Measurements from ENCODE around the gene MKRN3. TPM values are rescaled to one million over a fixed set of nuclear protein-coding genes. Genes with fewer than 3 reads are reported as not detected.

The MKRN3 gene
- total and polyA plus RNA-seq, 2 experiments from 2014 or later = not detected

- no peak for TF ChIP-seq ZNF462 (CRISPR knock-in tag; IDR thresholded peaks at IDR 0.05)
- no peak for TF ChIP-seq JUNB (IDR thresholded peaks at IDR 0.05; ENCODE audit: unreplicated experiment)
- no peak for TF ChIP-seq STAT1 (IDR thresholded peaks at IDR 0.05; ENCODE audit: unreplicated experiment)
- TF ChIP-seq EZH2phosphoT487 (IDR thresholded peaks at IDR 0.05; ENCODE audit: unreplicated experiment) = no peak
- TF ChIP-seq, protein P1, sequence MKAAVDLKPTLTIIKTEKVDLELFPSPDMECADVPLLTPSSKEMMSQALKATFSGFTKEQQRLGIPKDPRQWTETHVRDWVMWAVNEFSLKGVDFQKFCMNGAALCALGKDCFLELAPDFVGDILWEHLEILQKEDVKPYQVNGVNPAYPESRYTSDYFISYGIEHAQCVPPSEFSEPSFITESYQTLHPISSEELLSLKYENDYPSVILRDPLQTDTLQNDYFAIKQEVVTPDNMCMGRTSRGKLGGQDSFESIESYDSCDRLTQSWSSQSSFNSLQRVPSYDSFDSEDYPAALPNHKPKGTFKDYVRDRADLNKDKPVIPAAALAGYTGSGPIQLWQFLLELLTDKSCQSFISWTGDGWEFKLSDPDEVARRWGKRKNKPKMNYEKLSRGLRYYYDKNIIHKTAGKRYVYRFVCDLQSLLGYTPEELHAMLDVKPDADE (IDR thresholded peaks at IDR 0.05) = no peak
Observed at GRCh38 chr15:23602124-23602523, 36.6 kb downstream of the MKRN3 start (continued).

DNA sequence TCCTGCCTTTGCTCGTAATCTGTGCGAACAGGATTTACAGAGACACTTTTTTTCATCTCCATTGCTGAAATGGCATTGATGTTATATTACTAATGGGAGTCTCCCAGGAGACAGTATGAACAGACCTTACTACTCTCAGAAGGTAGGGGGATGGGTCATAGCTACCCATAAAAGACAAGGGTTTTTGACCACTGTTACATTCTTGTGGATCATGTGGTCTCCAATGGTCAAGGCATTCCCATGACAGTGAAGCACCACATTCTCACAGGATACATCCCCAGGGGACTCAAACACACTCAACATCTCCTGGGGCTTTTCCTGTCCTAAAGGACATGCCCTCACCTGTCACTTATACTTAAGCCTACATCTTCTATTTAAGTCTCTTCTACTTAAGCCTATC is 40.8 kb downstream of the MKRN3 start:
- no peaks in the 10 kb centered on the region for H4K20me1 ChIP-seq (replicated peaks; ENCODE audit: insufficient read depth)
- H3K4me1 ChIP-seq (ENCODE audit: insufficient read depth) = no peaks in the 10 kb centered on the region
- no peaks in the 10 kb centered on the region for H3K79me2 ChIP-seq (replicated peaks; ENCODE audit: insufficient read depth)
- H3K27me3 Mint-ChIP-seq (ENCODE audit: insufficient read depth, low read depth, poor library complexity) = no peaks in the 10 kb centered on the region
- H3K36me3 ChIP-seq (ENCODE audit: insufficient read depth) = no peaks in the 10 kb centered on the region
- H2AFZ ChIP-seq = no peak overlapping the region
- peaks cover 84% of the 10 kb centered on the region for H3K9me3 Mint-ChIP-seq
- H3K9me2 ChIP-seq (ENCODE audit: insufficient read depth) = 0 out of 2 replicates have a peak, but pooled peaks cover 7% of the 10 kb centered on the region
- no peaks in the 10 kb centered on the region for H3K36me3 Mint-ChIP-seq (ENCODE audit: low read depth)
- DNase-seq (ENCODE audit: low spot score) (no peak), ATAC-seq (no peak)
- no peak overlapping the region for H3K4me2 ChIP-seq
- no peak overlapping the region for H3K27ac Mint-ChIP-seq
- no peaks in the 10 kb centered on the region for H3F3A ChIP-seq (replicated peaks; ENCODE audit: low read depth)
- TF ChIP-seq POLR2AphosphoS5 (IDR thresholded peaks at IDR 0.05; ENCODE audit: low read depth) = no peak
- TF ChIP-seq NANOG (IDR thresholded peaks at IDR 0.05; ENCODE audit: borderline replicate concordance) = no peak
- no peak for TF ChIP-seq JUNB (IDR thresholded peaks at IDR 0.05; ENCODE audit: unreplicated experiment)
- no peak for TF ChIP-seq CREB1 (CRISPR knock-in tag; IDR thresholded peaks at IDR 0.05; ENCODE audit: low read depth)
- TF ChIP-seq STAT1 (IDR thresholded peaks at IDR 0.05; ENCODE audit: unreplicated experiment) = no peak
- TF ChIP-seq ZNF462 (CRISPR knock-in tag; IDR thresholded peaks at IDR 0.05) = no peak
- no peak for TF ChIP-seq EZH2phosphoT487 (IDR thresholded peaks at IDR 0.05; ENCODE audit: unreplicated experiment)
- no peaks in the 10 kb centered on the region for H3K4me1 Mint-ChIP-seq
- H3K27me3 ChIP-seq (ENCODE audit: insufficient read depth) = no peaks in the 10 kb centered on the region
- no peak overlapping the region for H3K27ac ChIP-seq (ENCODE audit: low read depth)
- no peak overlapping the region for H3K4me3 ChIP-seq
- H3K4me3 Mint-ChIP-seq = no peak overlapping the region
